Body of pancreas (tissue), 4 donors: ENCODE results near the gene CDC42EP2. TPM values are rescaled to one million over a fixed set of nuclear protein-coding genes. Genes with fewer than 3 reads are reported as not detected.

Source experiments
- ATAC-seq: fragments of 150-250 bp; one replicate; pipeline ENCODE4 v1.9.1; 2016
- DNase-seq, 4 donors: peaks; one replicate each; pipeline ENCODE4 v3.0.0-alpha.2; 2019
- H3K27ac ChIP-seq, 4 donors: fragments of 200-600 bp; sonication (generic); 1 replicate in 3 of 4; 2 replicates in 1 of 4; pipeline versions ENCODE4 v1.5.1 to v1.6.1; 2016 to 2019; ENCODE audit warnings: mild to moderate bottlenecking in 1 of 4, mixed read lengths in 1 of 4, moderate library complexity in 1 of 4
- H3K27me3 ChIP-seq, 2 donors: fragments of 200-600 bp; sonication (generic); one replicate each; pipeline ENCODE4 v1.6.0; 2016; ENCODE audit warnings: mild to moderate bottlenecking in 1 of 2
- H3K36me3 ChIP-seq, 2 donors: fragments of 200-600 bp; sonication (generic); replicated peaks in 1 of 2; 2 replicates each; pipeline ENCODE4 v1.5.1; 2016; ENCODE audit warnings: low read depth in 2 of 2; ENCODE audit not compliant: insufficient read depth in 1 of 2
- H3K4me1 ChIP-seq: fragments of 200-600 bp; sonication (generic); one replicate; pipeline ENCODE4 v1.6.0; 2016
- H3K4me3 ChIP-seq, 2 donors: fragments of 200-600 bp; sonication (generic); 1 replicate in 1 of 2; 2 replicates in 1 of 2; pipeline ENCODE4 v1.5.1; 2016 to 2019
- H3K9me3 ChIP-seq, 3 donors: fragments of 200-600 bp; sonication (generic); 1 replicate in 2 of 3; 2 replicates in 1 of 3; pipeline ENCODE4 v1.5.1; 2016
- POLR2A ChIP-seq, 3 donors: fragments of 450-650 bp; IDR thresholded peaks; one replicate each; pipeline ENCODE4 v1.6.1; 2016; ENCODE audit warnings: antibody characterized with exemption in 3 of 3, mild to moderate bottlenecking in 2 of 3
- WGBS, 2 donors: methylation state at CpG; one replicate each; pipeline ENCODE4 v1.1.5; 2017; 5-methylcytosine and 5-hydroxymethylcytosine counted together
- intact Hi-C: fragments of 100-400 bp; cut with DNase I; formaldehyde crosslinking; loops from one replicate; pipeline ENCODE4 v1.15.1; 2023
- total RNA-seq, 2 donors: library from RNA; depleted of rRNA; stranded (reverse); fragments of >200 nt; gene quantifications; one replicate each; pipeline ENCODE4 v1.1.0, GENCODE V29; 2016
- TF ChIP-seq, protein P1 (sequence below), 7 experiments: fragments of 450-650 bp in 4 of 7; fragments of 200-600 bp in 3 of 7; sonication (generic) in 3 of 7; IDR thresholded peaks; one replicate each; pipeline ENCODE4 v1.5.1; 2016 to 2019; ENCODE audit warnings: antibody characterized with exemption in 7 of 7

Gene CDC42EP2
- total RNA-seq, 2 donors from 2014 or later: 8.3 to 16.8 TPM

DNA sequence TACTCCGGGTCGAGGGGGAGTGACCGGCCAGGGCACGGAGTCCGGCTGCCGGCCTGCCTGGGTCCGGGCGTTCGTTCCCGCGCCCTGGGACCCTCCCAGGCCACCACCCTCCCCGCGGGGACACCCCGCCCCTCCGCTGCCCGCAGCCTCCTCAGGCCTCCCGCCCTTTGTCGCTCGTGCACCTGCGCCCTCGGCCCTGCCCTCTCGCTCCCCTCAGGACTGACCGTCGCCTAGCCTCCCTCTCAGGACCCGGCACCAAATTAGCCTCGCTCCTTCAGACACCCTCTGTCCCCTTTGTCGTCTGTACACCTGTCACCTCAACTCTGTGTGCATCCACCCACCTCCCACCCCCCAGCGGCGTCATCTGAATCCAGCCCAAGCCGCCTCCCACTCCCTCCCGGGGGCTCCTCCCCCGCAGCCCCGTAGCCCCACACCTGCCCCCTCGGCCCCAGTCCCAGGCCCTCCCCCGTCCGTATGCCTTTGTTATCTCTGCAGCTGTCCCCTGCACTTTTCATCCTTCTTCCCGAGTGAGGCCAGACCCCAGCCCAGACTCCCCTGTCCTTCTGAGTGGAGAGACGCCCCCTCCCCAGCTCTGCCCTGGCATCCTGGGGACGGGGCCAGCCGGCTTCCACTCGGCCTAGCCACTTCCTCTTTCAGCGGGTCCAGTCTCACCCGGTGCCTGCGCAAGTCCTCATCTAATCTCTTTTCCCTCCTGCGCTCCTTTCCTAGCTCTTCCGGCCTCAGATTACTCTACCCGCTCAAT lies 40.5 kb downstream of the CDC42EP2 start:
- DNase-seq: peak in 3 of 4 donors; percentile 33 to 38 (median 33)
- Histone ChIP-seq H3K4me3 (peak overlapping the region; percentile 11 to 17), H3K36me3 (peaks cover 0 to 11% of the 10 kb centered on the region in 2 donors), H3K27me3 (no peaks in the 10 kb centered on the region), H3K27ac (peak overlapping the region in 2 of 4 donors; percentile 53 to 74), H3K9me3 (no peaks in the 10 kb centered on the region), H3K4me1 (peaks cover 19% of the 10 kb centered on the region)
- 3 to 8% methylated on average over 25 to 37 of the region's 47 CpGs for WGBS, 2 donors
- peak; percentile 21 for ATAC-seq
- no peak for TF ChIP-seq POLR2A (IDR thresholded peaks at IDR 0.05)
- TF ChIP-seq, protein P1, sequence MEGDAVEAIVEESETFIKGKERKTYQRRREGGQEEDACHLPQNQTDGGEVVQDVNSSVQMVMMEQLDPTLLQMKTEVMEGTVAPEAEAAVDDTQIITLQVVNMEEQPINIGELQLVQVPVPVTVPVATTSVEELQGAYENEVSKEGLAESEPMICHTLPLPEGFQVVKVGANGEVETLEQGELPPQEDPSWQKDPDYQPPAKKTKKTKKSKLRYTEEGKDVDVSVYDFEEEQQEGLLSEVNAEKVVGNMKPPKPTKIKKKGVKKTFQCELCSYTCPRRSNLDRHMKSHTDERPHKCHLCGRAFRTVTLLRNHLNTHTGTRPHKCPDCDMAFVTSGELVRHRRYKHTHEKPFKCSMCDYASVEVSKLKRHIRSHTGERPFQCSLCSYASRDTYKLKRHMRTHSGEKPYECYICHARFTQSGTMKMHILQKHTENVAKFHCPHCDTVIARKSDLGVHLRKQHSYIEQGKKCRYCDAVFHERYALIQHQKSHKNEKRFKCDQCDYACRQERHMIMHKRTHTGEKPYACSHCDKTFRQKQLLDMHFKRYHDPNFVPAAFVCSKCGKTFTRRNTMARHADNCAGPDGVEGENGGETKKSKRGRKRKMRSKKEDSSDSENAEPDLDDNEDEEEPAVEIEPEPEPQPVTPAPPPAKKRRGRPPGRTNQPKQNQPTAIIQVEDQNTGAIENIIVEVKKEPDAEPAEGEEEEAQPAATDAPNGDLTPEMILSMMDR (IDR thresholded peaks at IDR 0.05): no peak
- intact Hi-C loops: loop anchor here (5.0 kb wide), 1 partner anchor 107 kb away; no protein-coding TSS in a partner anchor

DNA sequence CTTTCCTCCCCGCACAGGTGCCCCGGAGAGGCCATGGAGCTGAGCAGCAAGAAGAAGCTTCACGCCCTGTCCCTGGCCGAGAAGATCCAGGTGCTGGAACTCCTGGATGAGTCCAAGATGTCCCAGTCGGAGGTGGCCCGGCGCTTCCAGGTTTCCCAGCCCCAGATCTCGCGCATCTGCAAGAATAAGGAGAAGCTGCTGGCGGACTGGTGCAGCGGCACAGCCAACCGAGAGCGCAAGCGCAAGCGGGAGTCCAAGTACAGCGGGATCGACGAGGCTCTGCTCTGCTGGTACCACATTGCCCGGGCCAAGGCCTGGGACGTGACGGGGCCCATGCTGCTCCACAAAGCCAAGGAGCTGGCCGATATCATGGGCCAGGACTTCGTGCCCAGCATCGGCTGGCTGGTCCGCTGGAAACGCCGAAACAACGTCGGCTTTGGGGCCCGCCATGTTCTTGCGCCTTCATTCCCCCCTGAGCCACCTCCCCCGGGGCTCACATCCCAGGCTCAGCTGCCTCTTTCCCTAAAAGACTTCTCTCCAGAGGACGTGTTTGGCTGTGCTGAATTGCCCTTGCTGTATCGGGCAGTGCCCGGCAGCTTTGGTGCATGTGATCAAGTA lies 41.2 kb downstream of the CDC42EP2 start:
- WGBS, 2 donors: 35 to 57% methylated on average over 13 to 35 of the region's 35 CpGs
- H3K27ac ChIP-seq: no peak overlapping the region
- intact Hi-C loops: loop anchor here (5.0 kb wide), 1 partner anchor 106 kb away; no protein-coding TSS in a partner anchor

DNA sequence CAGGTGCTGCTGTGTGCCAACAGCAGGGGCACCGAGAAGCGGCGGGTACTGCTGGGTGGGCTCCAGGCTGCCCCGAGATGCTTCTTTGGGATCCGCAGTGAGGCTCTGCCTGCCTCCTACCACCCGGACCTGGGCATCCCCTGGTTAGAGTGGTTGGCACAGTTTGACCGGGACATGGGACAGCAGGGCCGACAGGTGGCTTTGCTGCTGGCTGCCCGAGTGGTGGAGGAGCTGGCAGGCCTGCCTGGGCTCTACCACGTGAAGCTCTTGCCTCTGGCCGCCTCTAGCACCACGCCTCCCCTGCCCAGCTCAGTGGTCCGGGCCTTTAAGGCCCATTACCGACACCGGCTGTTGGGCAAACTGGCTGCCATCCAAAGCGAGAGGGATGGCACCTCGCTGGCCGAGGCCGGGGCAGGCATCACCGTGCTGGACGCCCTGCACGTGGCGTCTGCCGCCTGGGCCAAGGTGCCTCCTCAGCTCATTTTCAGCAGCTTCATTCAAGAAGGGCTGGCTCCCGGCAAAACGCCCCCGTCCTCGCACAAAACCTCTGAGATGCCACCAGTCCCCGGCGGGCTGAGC lies 41.8 kb downstream of the CDC42EP2 start:
- intact Hi-C loops: loop anchor here (5.0 kb wide), 1 partner anchor 106 kb away; no protein-coding TSS in a partner anchor
- no peaks in the 10 kb centered on the region for H3K9me3 ChIP-seq
- WGBS, 2 donors: 85 to 89% methylated on average over 20 to 27 of the region's 30 CpGs
- H3K4me3 ChIP-seq: no peak overlapping the region
- peaks cover 19% of the 10 kb centered on the region for H3K4me1 ChIP-seq
- H3K36me3 ChIP-seq: peaks cover 0 to 6% of the 10 kb centered on the region in 2 donors
- TF ChIP-seq POLR2A (IDR thresholded peaks at IDR 0.05): no peak
- TF ChIP-seq, protein P1 (IDR thresholded peaks at IDR 0.05): no peak
- DNase-seq (peak in 1 of 4 donors; percentile 27), ATAC-seq (no peak)
- H3K27me3 ChIP-seq: no peaks in the 10 kb centered on the region
- no peak overlapping the region for H3K27ac ChIP-seq

More for the DNA sequence above, 41.2 kb downstream of the CDC42EP2 start:
- Histone ChIP-seq H3K4me1 (peaks cover 19% of the 10 kb centered on the region), H3K4me3 (peak overlapping the region in 1 of 2 donors; percentile 17), H3K36me3 (peaks cover 0 to 8% of the 10 kb centered on the region in 2 donors), H3K27me3 (no peaks in the 10 kb centered on the region), H3K9me3 (no peaks in the 10 kb centered on the region)
- ATAC-seq: no peak
- DNase-seq: peak in 3 of 4 donors; percentile 32 to 48 (median 45)
- no peak for TF ChIP-seq POLR2A (IDR thresholded peaks at IDR 0.05)
- TF ChIP-seq, protein P1 (IDR thresholded peaks at IDR 0.05): no peak

DNA sequence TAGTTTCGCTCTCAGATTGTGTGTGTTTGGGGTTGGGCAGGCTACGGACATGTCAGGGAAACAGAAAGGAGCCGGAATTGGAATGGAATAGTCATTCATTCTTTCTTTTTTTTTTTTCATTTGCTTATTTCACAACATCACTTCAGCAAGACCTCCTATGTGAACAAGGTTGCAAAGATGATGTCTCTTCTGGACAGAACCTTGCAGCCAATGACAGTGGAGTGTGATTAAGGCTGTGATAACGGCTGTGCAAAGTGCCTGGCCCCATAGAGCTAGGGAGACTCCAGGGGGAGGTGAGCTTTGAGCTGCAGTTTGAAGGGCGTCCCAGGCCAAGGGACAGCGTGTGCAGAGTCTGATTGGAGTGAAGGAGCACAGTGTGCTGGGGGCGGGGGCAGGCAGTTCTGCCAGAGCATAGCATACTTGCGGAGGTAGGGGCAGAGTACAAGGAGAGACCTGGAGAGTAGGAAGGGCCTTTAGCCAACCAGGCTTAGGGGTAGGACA lies 43.2 kb downstream of the CDC42EP2 start:
- Histone ChIP-seq H3K27me3 (no peaks in the 10 kb centered on the region), H3K9me3 (no peaks in the 10 kb centered on the region), H3K27ac (no peak overlapping the region), H3K36me3 (no peaks in the 10 kb centered on the region), H3K4me3 (no peak overlapping the region), H3K4me1 (peaks cover 19% of the 10 kb centered on the region)
- DNase-seq (no peak), ATAC-seq (no peak)
- WGBS, 2 donors: 85 to 88% methylated on average over 8 of the region's 8 CpGs
- intact Hi-C loops: loop anchor here (5.0 kb wide), 1 partner anchor 104 kb away; no protein-coding TSS in a partner anchor
- TF ChIP-seq POLR2A (IDR thresholded peaks at IDR 0.05): no peak
- TF ChIP-seq, protein P1 (IDR thresholded peaks at IDR 0.05): no peak
